NCI-H146 (cell line): Measurements from ENCODE around the gene TAAR5.
"Not testable (repeated sequence)": the region's sequence is repeated elsewhere in the genome, so short reads cannot be mapped to it uniquely, and the experiment has no call there.

Experiments used
- DNase-seq: peaks from one replicate; lab custom pipeline; 2025; lab: John Stamatoyannopoulos, UW

Gene TAAR5

GRCh38 chr6:132589454-132589853, at the start of gene TAAR5:
Gene TAAR5, minus strand, starts transcription at chr6:132589741. Its CDS starts 55 bp downstream, at chr6:132589686.
- no peak for DNase-seq

- not testable (repeated sequence) for DNase-seq
These were observed 47.6 kb upstream of the TAAR5 start for GRCh38 chr6:132637135-132637534.

GRCh38 chr6:132635906-132636305, 46.4 kb upstream of the TAAR5 start:
- not testable (repeated sequence) for DNase-seq

GRCh38 chr6:132635288-132635687, 45.7 kb upstream of the TAAR5 start:
- DNase-seq, result not testable (repeated sequence)

GRCh38 chr6:132634796-132635195, 45.3 kb upstream of the TAAR5 start:
- DNase-seq, result no peak

GRCh38 chr6:132633362-132633761, 43.8 kb upstream of the TAAR5 start:
- no peak for DNase-seq

GRCh38 chr6:132624175-132624574, 34.6 kb upstream of the TAAR5 start, which contains the start of gene TAAR2:
Gene TAAR2, minus strand, starts transcription at chr6:132624275. Its CDS starts 0 bp downstream, at chr6:132624275.
- DNase-seq, result no peak

- no peak for DNase-seq
These were observed 33.7 kb upstream of the TAAR5 start for GRCh38 chr6:132623106-132623845.

GRCh38 chr6:132616677-132617076, 27.1 kb upstream of the TAAR5 start:
- DNase-seq, result no peak

GRCh38 chr6:132614554-132614953, 25.0 kb upstream of the TAAR5 start:
- DNase-seq, result no peak

GRCh38 chr6:132612449-132613108, 23.0 kb upstream of the TAAR5 start:
- DNase-seq, result no peak

GRCh38 chr6:132611616-132612015, 22.1 kb upstream of the TAAR5 start:
- DNase-seq, result no peak

GRCh38 chr6:132607544-132608233, 18.1 kb upstream of the TAAR5 start:
- no peak for DNase-seq

- no peak for DNase-seq
These were observed 15.2 kb upstream of the TAAR5 start for GRCh38 chr6:132604635-132605152.

- not testable (repeated sequence) for DNase-seq
These were observed 11.4 kb upstream of the TAAR5 start for GRCh38 chr6:132600900-132601299.

- DNase-seq, result peak; percentile 17
These were observed 8.9 kb upstream of the TAAR5 start for GRCh38 chr6:132598473-132598872.

- DNase-seq, result no peak
These were observed 6.7 kb upstream of the TAAR5 start for GRCh38 chr6:132596201-132596600.

- DNase-seq, result no peak
These were observed 3.3 kb upstream of the TAAR5 start for GRCh38 chr6:132592855-132593254.

GRCh38 chr6:132590362-132590761, 821 bp upstream of the TAAR5 start:
- peak; percentile 58 for DNase-seq

GRCh38 chr6:132587424-132587823, 2.1 kb downstream of the TAAR5 start:
- DNase-seq, result no peak

GRCh38 chr6:132584698-132585097, 4.8 kb downstream of the TAAR5 start:
- DNase-seq, result no peak

GRCh38 chr6:132571774-132572173, 17.8 kb downstream of the TAAR5 start:
- DNase-seq, result no peak
